ENCODE results near the gene TLE5. TPM values are rescaled to one million over a fixed set of nuclear protein-coding genes. Genes with fewer than 3 reads are reported as not detected.

The TLE5 gene
- total RNA-seq, 2 donors from 2014 or later, result 869 to 1,050 TPM

DNA sequence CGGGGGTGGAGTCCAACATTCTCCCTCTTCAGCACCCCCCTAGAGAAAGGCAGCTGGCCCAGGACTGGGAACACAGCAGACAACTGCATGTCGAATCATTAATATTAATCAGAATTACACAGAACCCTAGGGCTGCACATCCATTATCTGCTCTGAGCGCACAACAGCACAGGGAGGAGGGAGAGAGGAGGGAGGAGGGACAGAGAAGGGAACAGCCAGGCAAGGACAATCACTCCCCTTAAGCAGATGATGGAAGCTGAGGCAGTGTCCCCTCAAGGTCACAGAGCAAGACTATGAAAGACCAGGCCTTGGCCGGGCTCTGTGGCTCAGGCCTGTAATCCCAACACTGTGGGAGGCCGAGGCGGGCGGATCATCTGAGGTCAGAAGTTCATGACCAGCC, 59.2 kb downstream of the TLE5 start:
- no peak for DNase-seq (ENCODE audit: low spot score)
- H3K4me1 ChIP-seq, result no peaks in the 10 kb centered on the region
- H3K9me3 ChIP-seq, result no peaks in the 10 kb centered on the region
- TF ChIP-seq, protein P1, sequence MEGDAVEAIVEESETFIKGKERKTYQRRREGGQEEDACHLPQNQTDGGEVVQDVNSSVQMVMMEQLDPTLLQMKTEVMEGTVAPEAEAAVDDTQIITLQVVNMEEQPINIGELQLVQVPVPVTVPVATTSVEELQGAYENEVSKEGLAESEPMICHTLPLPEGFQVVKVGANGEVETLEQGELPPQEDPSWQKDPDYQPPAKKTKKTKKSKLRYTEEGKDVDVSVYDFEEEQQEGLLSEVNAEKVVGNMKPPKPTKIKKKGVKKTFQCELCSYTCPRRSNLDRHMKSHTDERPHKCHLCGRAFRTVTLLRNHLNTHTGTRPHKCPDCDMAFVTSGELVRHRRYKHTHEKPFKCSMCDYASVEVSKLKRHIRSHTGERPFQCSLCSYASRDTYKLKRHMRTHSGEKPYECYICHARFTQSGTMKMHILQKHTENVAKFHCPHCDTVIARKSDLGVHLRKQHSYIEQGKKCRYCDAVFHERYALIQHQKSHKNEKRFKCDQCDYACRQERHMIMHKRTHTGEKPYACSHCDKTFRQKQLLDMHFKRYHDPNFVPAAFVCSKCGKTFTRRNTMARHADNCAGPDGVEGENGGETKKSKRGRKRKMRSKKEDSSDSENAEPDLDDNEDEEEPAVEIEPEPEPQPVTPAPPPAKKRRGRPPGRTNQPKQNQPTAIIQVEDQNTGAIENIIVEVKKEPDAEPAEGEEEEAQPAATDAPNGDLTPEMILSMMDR (IDR thresholded peaks at IDR 0.05), result no peak
- H3K27ac ChIP-seq, result no peak overlapping the region
- peaks cover 62% of the 10 kb centered on the region for H3K36me3 ChIP-seq
- H3K4me3 ChIP-seq, result no peak overlapping the region
- H3K27me3 ChIP-seq, result no peaks in the 10 kb centered on the region

Other genes with a start within 250 kb of the TLE5 start
- gene ZNF554, start 242.6 kb downstream of the TLE5 start, total RNA-seq, result 1 to 10 TPM; 3.5 to 6.0 TPM
- 1 to 10 TPM; 5.5 to 5.9 TPM for gene ZNF555, start 221.0 kb downstream of the TLE5 start, total RNA-seq
- not detected for gene ZNF556, start 195.2 kb downstream of the TLE5 start, total RNA-seq
- 1 to 10 TPM; 1.6 to 1.8 TPM for gene ZNF57, start 161.6 kb downstream of the TLE5 start, total RNA-seq
- gene ZNF77, start 117.5 kb downstream of the TLE5 start, total RNA-seq, result 1 to 10 TPM; 1.7 to 4.2 TPM
- 1 to 10 TPM; 2.1 to 5.2 TPM for gene TLE6, start 84.9 kb downstream of the TLE5 start, total RNA-seq
- gene TLE2, start 33.2 kb downstream of the TLE5 start, total RNA-seq, result 100 to 1,000 TPM in 1 of 2 donors, 10 to 100 TPM in 1; 41.2 to 101 TPM
- 10 to 100 TPM; 58.4 to 77.9 TPM for gene GNA11, start 31.9 kb upstream of the TLE5 start, total RNA-seq
- 1 to 10 TPM in 1 of 2 donors, under 1 TPM in 1; 0.74 to 3.0 TPM for gene GNA15, start 73.5 kb upstream of the TLE5 start, total RNA-seq
- gene S1PR4, start 116.3 kb upstream of the TLE5 start, total RNA-seq, result under 1 TPM; 0.48 to 0.94 TPM
- 10 to 100 TPM; 23.3 to 24.9 TPM for gene NCLN, start 123.4 kb upstream of the TLE5 start, total RNA-seq
- gene CELF5, start 162.2 kb upstream of the TLE5 start, total RNA-seq, result under 1 TPM in 1 of 2 donors, not detected in 1; 0.08 TPM